Measurements from ENCODE around the gene PTBP3. TPM values are rescaled to one million over a fixed set of nuclear protein-coding genes. Genes with fewer than 3 reads are reported as not detected.

Gene PTBP3
- total RNA-seq, 2 donors from 2014 or later = 83.3 to 94.8 TPM

GRCh38 chr9:112323378-112323854 is 10.0 kb downstream of the PTBP3 start:
- DNase-seq = no peak
- no peak overlapping the region for H3K4me3 Mint-ChIP-seq
- H3K36me3 Mint-ChIP-seq (ENCODE audit: low read depth) = peaks cover 3% of the 10 kb centered on the region
- H3K27me3 Mint-ChIP-seq (ENCODE audit: insufficient read depth) = no peaks in the 10 kb centered on the region
- no peak overlapping the region for H3K27ac Mint-ChIP-seq
- no peak for TF ChIP-seq CTCF (conservative IDR thresholded peaks at IDR 0.05)
- no peaks in the 10 kb centered on the region for H3K9me3 Mint-ChIP-seq
- Histone ChIP-seq H3K9me3 (ENCODE audit: control insufficient read depth, low read length) (no peaks in the 10 kb centered on the region), H3K27me3 (ENCODE audit: control insufficient read depth, insufficient read depth, low read length, poor library complexity, severe bottlenecking) (no peaks in the 10 kb centered on the region), H3K4me1 (ENCODE audit: control insufficient read depth, insufficient read depth, low read length) (no peaks in the 10 kb centered on the region), H3K36me3 (ENCODE audit: control insufficient read depth, insufficient read depth, low read length) (peaks cover 8% of the 10 kb centered on the region), H3K4me3 (ENCODE audit: low read length) (no peak overlapping the region), H3K27ac (ENCODE audit: low read depth, low read length) (no peak overlapping the region), H3K9ac (ENCODE audit: extremely low read depth, low read length, poor library complexity, severe bottlenecking) (no peak overlapping the region)
- WGBS, 2 experiments (ENCODE audit: insufficient coverage in 1 of 2, insufficient read length in 1 of 2) = 100% methylated on average over 2 to 3 of the region's 3 CpGs
- peaks cover 8% of the 10 kb centered on the region for H3K4me1 Mint-ChIP-seq

- no peak overlapping the region for H3K9ac ChIP-seq (ENCODE audit: extremely low read depth, low read length, poor library complexity, severe bottlenecking)
- 94 to 100% methylated on average over 5 of the region's 5 CpGs for WGBS, 2 experiments (ENCODE audit: insufficient coverage in 1 of 2, insufficient read length in 1 of 2)
- no peak for TF ChIP-seq CTCF (conservative IDR thresholded peaks at IDR 0.05)
- no peak for DNase-seq
- peaks cover 3% of the 10 kb centered on the region for H3K36me3 Mint-ChIP-seq (ENCODE audit: low read depth)
- no peak overlapping the region for H3K4me3 ChIP-seq (ENCODE audit: low read length)
- no peak overlapping the region for H3K27ac Mint-ChIP-seq
- peaks cover 8% of the 10 kb centered on the region for H3K4me1 Mint-ChIP-seq
- H3K9me3 ChIP-seq (ENCODE audit: control insufficient read depth, low read length) = no peaks in the 10 kb centered on the region
- H3K4me3 Mint-ChIP-seq = no peak overlapping the region
- no peaks in the 10 kb centered on the region for H3K27me3 ChIP-seq (ENCODE audit: control insufficient read depth, insufficient read depth, low read length, poor library complexity, severe bottlenecking)
- no peaks in the 10 kb centered on the region for H3K27me3 Mint-ChIP-seq (ENCODE audit: insufficient read depth)
- H3K9me3 Mint-ChIP-seq = no peaks in the 10 kb centered on the region
- H3K36me3 ChIP-seq (ENCODE audit: control insufficient read depth, insufficient read depth, low read length) = peaks cover 4% of the 10 kb centered on the region
- no peak overlapping the region for H3K27ac ChIP-seq (ENCODE audit: low read depth, low read length)
- no peaks in the 10 kb centered on the region for H3K4me1 ChIP-seq (ENCODE audit: control insufficient read depth, insufficient read depth, low read length)
These were observed 10.6 kb downstream of the PTBP3 start for GRCh38 chr9:112322701-112323377.

- Mint-ChIP-seq H3K27ac (peak overlapping the region; percentile 67), H3K4me3 (no peak overlapping the region), H3K9me3 (no peaks in the 10 kb centered on the region), H3K4me1 (peaks cover 21% of the 10 kb centered on the region), H3K36me3 (ENCODE audit: low read depth) (peaks cover 4% of the 10 kb centered on the region), H3K27me3 (ENCODE audit: insufficient read depth) (no peaks in the 10 kb centered on the region)
- H3K4me3 ChIP-seq (ENCODE audit: low read length) = no peak overlapping the region
- H3K4me1 ChIP-seq (ENCODE audit: control insufficient read depth, insufficient read depth, low read length) = no peaks in the 10 kb centered on the region
- H3K36me3 ChIP-seq (ENCODE audit: control insufficient read depth, insufficient read depth, low read length) = peaks cover 4% of the 10 kb centered on the region
- H3K9ac ChIP-seq (ENCODE audit: extremely low read depth, low read length, poor library complexity, severe bottlenecking) = no peak overlapping the region
- WGBS, 2 experiments (ENCODE audit: insufficient coverage in 1 of 2, insufficient read length in 1 of 2) = 95% methylated on average over 6 to 11 of the region's 11 CpGs
- no peaks in the 10 kb centered on the region for H3K27me3 ChIP-seq (ENCODE audit: control insufficient read depth, insufficient read depth, low read length, poor library complexity, severe bottlenecking)
- no peak for DNase-seq
- no peak for TF ChIP-seq CTCF (conservative IDR thresholded peaks at IDR 0.05)
- no peaks in the 10 kb centered on the region for H3K9me3 ChIP-seq (ENCODE audit: control insufficient read depth, low read length)
- no peak overlapping the region for H3K27ac ChIP-seq (ENCODE audit: low read depth, low read length)
These were observed 17.0 kb downstream of the PTBP3 start for GRCh38 chr9:112316258-112316943.
